HepG2 (cell line): ENCODE results near the gene CYP26B1.

Experiments used
- IKZF4 ChIP-seq: sonication (generic); formaldehyde crosslinking; IDR thresholded peaks from 2 replicates; pipeline ENCODE4 v1.5.1; 2020; ENCODE audit warnings: borderline replicate concordance, mild to moderate bottlenecking, low read depth, missing genetic modification reagents; ENCODE audit errors: not compliant biosample characterization
- JUND ChIP-seq: sonication (generic); formaldehyde crosslinking; IDR thresholded peaks from 2 replicates; pipeline ENCODE4 v1.8.0; 2022; ENCODE audit warnings: mild to moderate bottlenecking, missing genetic modification reagents
- PHF8 ChIP-seq: sonication (generic); formaldehyde crosslinking; IDR thresholded peaks from 2 replicates; pipeline ENCODE4 v1.5.0; 2020; ENCODE audit warnings: missing genetic modification reagents
- SMARCC2 ChIP-seq: fragments of 450-650 bp; IDR thresholded peaks from 2 replicates; pipeline ENCODE4 v1.6.1; 2017; ENCODE audit warnings: antibody characterized with exemption, mild to moderate bottlenecking
- TBX2 ChIP-seq: sonication (generic); formaldehyde crosslinking; IDR thresholded peaks from 2 replicates; pipeline ENCODE4 v1.5.0; 2020; ENCODE audit warnings: missing genetic modification reagents, mild to moderate bottlenecking, borderline replicate concordance
- ZNF431 ChIP-seq: sonication (generic); formaldehyde crosslinking; IDR thresholded peaks from 2 replicates; pipeline ENCODE4 v1.9.0; 2022; ENCODE audit warnings: missing genetic modification reagents, low read depth, mild to moderate bottlenecking, borderline replicate concordance
- ZNF510 ChIP-seq: sonication (generic); formaldehyde crosslinking; IDR thresholded peaks from 2 replicates; pipeline ENCODE4 v1.4.0; 2020; ENCODE audit warnings: low read depth, mild to moderate bottlenecking, missing genetic modification reagents
- ZNF713 ChIP-seq: sonication (generic); formaldehyde crosslinking; IDR thresholded peaks from 2 replicates; pipeline ENCODE4 v1.4.0; 2020; ENCODE audit warnings: mild to moderate bottlenecking, missing genetic modification reagents

GRCh38 chr2:72181616-72182015 is 34.0 kb upstream of the CYP26B1 start:
- TF ChIP-seq IKZF4 (no peak), SMARCC2 (no peak), TBX2 (CRISPR knock-in tag) (no peak), ZNF510 (CRISPR knock-in tag) (no peak), ZNF431 (CRISPR knock-in tag) (no peak), ZNF713 (no peak), JUND (CRISPR knock-in tag) (no peak), PHF8 (no peak)
